KOPT-K1 (cell line): ENCODE data around the gene SLC23A2.
A peak's percentile ranks its signal among the peaks of the same experiment; 100 is the strongest.

ENCODE experiments used
- H3K27ac ChIP-seq: fragments of 200-600 bp; sonication (generic); 2 replicates; pipeline ENCODE4 v1.5.1; 2016; ENCODE audit warnings: antibody characterized with exemption, mild to moderate bottlenecking, low read depth, low read length; ENCODE audit not compliant: poor library complexity, severe bottlenecking
- H3K36me3 ChIP-seq: fragments of 200-600 bp; sonication (generic); 2 replicates; pipeline ENCODE4 v1.5.1; 2017; ENCODE audit warnings: antibody characterized with exemption, mild to moderate bottlenecking, low read length, moderate library complexity; ENCODE audit not compliant: insufficient read depth
- H3K9me3 ChIP-seq: fragments of 200-600 bp; sonication (generic); 2 replicates; pipeline ENCODE4 v1.5.1; 2017; ENCODE audit warnings: antibody characterized with exemption, low read length, mild to moderate bottlenecking; ENCODE audit not compliant: insufficient read depth, poor library complexity, severe bottlenecking

Gene SLC23A2

DNA sequence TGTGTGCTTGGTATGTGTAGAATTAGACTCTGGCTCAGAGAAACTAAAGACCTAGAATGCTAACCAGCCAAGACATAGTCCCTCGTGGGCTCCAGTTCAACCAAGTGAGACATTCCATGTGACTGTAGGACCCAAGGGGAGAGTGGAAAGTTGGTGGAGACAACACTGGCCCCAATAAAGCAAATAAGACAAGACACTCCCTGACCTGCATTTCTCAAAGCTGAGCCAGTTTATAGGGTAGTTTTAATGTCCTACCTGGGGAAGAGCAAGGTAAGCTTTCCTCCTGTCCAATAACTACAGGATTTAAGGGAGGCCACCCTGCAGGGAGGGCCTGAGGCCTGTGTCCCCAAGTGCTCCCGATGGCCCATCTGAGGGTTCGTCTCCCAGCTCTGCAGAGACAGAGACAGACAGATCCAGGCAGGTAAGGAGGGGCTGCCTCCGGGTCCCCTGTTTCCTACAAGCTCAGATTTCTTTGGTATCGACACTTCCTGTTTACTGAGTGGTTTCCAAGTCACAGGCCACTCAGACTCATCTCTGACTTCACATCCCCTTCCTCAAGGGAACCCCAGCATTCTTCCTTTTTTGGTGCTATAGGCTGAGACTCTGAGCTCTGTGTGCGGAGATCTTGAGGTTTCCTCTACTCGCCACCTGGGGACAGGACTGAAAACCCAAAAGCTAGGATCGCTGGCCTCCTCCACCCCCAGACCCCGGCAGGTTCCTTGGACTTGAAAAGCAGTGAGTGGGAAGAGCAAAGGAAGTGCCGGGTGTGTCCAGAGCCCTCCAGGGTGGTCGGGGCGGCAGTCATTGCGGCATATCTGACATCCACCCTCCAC lies 187.2 kb downstream of the SLC23A2 start:
- H3K9me3 ChIP-seq: no peaks in the 10 kb centered on the region
- H3K27ac ChIP-seq: peak overlapping the region; percentile 65
- H3K36me3 ChIP-seq: peaks cover 9% of the 10 kb centered on the region

DNA sequence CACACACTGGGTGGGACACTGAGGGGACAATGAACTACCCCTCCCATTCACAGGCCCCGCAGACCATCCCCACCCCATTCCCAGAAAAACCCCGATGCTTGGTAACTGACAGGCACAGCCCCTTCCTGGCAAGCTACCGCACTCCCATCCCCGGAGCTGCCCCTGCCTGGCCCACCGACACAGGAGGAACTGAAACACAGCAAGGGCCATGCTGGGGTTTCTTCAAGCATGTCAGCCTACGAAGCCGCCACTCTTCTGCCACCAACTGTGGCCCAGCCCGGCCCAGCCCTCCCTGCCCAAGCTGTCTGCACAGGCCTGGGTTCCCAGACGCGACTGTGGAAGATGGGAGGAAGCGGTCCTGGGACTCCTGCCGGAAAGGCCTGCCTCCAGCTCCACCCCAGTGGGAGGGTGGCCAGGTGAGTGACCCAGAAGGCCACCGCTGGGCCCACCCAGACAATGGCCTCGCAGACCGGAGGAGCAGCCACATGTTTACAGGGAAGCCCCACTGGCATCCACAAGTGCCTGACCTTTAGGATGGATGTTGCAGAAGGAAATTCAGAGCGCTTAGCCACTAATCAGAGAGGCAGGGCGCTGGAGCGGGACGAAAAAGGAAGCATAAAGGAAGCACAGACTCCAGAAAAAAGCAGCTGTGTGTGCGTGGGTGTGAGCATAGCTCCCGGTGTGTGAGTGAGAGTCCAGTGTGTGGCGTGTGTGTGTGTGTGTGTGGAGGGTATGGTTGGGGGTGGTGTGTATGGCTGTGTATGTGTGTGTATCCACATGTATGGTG lies 188.0 kb downstream of the SLC23A2 start:
- Histone ChIP-seq H3K9me3 (no peaks in the 10 kb centered on the region), H3K36me3 (peaks cover 9% of the 10 kb centered on the region; the same call in 1 of the 2 replicates), H3K27ac (peak overlapping the region; percentile 65)

DNA sequence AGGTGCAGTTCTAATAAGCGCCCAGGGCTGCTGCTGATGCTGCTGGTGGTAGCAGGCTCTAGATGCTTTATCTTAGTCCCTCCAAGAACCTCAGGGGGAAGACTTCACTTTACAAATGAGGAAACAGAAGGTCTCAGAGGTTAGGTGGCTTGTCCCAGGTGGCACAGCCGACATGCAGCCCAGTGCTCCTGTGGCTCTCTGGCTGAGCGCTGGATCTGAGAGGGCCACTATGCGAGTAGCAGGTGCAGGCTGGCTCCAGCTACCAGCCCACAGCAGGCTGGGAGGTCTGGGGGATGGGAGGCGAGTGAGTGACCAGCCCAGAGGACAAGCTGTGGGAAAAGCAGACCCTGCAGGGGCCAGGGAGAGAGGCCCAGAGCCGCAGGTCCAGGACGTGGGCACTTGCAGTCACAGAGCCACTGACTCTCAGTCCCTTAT lies 188.7 kb downstream of the SLC23A2 start:
- peaks cover 7% of the 10 kb centered on the region; the same call in 1 of the 2 replicates for H3K36me3 ChIP-seq
- peak overlapping the region; percentile 65 for H3K27ac ChIP-seq
- no peaks in the 10 kb centered on the region for H3K9me3 ChIP-seq

DNA sequence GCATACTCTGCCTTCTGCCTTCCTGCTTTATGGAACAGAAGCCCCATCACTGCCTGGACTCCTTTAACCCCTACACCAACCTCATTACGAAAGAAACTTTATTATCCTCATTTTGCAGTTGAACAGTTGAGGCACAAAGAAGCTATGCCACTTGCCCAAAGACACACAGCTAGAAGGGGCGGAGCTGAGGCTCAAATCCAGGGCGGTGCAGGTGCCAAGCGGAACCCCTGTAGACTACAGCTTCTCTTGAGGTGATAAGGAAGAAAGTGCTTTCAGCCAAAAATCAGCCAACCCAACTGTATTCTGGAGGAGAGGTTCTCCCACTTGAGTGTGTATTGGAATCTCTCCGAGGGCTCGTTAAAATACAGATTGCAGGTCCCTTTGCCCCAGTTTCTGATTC lies 189.1 kb downstream of the SLC23A2 start:
- Histone ChIP-seq H3K36me3 (peaks cover 2% of the 10 kb centered on the region; the same call in 1 of the 2 replicates), H3K9me3 (no peaks in the 10 kb centered on the region), H3K27ac (peak overlapping the region; percentile 65)

DNA sequence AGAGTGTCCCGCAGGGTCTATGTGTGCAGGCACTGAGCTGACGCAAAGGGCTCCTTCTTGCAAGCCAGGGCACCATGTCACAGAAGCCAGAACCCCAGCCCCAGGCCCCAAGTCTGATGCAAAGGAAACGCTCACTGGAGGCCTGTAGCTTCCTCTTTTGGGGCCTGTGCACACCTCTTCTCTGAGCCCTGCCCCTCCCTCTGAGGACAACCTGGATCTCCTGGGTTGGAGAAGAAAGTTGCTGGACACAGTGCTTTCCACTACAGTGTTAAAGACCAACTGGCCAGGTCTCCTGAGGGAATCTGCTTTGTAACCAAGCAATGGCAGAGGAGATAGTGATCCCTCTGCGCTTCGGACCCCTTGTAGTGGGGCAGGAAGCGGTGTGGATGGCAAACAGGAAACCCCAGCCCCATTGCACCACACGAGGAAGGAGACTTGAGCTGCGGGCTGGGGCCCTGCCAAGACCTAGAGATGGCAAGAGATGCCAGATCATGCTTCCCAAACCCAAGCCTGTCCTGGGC lies 189.6 kb downstream of the SLC23A2 start:
- Histone ChIP-seq H3K27ac (peak overlapping the region; percentile 65), H3K9me3 (no peaks in the 10 kb centered on the region), H3K36me3 (no peaks in the 10 kb centered on the region; the same call in 1 of the 2 replicates)

DNA sequence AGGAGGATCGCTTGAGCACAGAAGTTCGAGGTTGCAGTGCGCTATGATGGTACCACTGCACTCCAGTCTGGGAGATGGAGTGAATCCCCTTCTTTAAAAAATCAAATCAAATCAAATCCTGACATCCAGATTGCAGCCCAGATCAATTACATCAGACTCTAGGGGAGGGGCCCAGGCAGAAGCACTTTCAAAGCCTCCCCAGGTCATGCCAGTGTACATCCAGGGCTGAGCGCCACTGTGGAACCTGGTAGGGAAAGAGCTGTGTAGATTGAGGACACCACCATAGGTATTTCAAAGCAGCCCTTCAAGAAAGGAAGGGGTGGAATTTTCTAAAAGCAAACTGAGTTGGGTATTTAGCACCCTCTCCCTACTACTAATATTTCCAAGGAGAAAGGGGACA lies 190.1 kb downstream of the SLC23A2 start:
- no peaks in the 10 kb centered on the region; the same call in 1 of the 2 replicates for H3K36me3 ChIP-seq
- no peaks in the 10 kb centered on the region for H3K9me3 ChIP-seq
- peak overlapping the region; percentile 65 for H3K27ac ChIP-seq

DNA sequence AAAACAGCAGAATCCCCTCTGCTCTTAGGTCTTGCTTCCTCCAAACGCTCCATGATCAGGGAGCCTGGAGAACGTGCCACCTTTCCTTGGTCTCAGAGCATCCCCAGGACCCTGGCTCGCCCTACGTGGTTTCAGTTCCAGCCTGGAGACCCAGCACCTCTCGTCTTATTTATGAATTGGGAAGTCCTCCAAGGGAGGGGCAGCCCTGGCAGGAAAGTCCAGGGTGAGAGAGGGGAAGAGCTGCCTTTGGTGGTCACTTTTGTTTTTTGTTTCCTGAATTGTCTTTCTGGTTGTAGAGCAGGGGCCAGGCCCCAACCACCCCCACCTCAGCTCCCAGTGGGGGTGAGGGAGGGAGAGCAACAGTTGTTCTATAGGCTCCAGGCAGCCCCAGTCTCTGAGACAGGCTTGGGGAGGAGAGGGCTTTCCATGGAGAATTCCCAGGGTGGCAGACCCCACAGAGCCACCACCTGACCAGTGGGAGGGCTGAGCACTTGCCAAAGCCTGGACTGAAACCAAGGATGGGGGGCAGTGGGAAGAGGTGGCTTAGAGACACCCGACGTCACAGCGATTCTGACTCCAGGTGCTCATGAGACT lies 190.8 kb downstream of the SLC23A2 start:
- peak overlapping the region; percentile 65 for H3K27ac ChIP-seq
- no peaks in the 10 kb centered on the region; the same call in none of the 2 replicates for H3K36me3 ChIP-seq
- H3K9me3 ChIP-seq: no peaks in the 10 kb centered on the region

DNA sequence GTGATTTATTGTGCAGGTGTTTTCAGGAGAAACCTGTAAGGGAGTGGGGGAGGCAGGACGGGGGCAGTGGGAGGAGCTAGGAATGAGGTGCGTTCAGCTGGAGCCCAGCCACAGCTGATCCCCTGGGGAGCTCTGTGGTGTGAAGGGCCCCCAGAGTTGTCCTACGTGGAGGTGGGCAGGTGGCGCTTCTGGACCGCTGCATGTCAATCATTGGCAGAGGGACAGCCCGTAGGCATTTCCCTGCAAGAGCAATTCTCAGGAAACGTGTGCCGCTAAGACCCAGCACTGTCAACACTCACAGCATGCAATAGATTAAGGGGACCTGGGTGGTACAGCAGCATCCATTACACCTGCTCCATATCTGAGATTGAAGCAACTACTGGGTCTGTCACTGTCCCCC lies 191.6 kb downstream of the SLC23A2 start:
- Histone ChIP-seq H3K27ac (peak overlapping the region; percentile 7), H3K9me3 (no peaks in the 10 kb centered on the region), H3K36me3 (peaks cover 3% of the 10 kb centered on the region)

GRCh38 chr20:4808872-4809271 lies 192.4 kb downstream of the SLC23A2 start:
- no peaks in the 10 kb centered on the region for H3K9me3 ChIP-seq
- no peak overlapping the region for H3K27ac ChIP-seq
- peaks cover 7% of the 10 kb centered on the region for H3K36me3 ChIP-seq

DNA sequence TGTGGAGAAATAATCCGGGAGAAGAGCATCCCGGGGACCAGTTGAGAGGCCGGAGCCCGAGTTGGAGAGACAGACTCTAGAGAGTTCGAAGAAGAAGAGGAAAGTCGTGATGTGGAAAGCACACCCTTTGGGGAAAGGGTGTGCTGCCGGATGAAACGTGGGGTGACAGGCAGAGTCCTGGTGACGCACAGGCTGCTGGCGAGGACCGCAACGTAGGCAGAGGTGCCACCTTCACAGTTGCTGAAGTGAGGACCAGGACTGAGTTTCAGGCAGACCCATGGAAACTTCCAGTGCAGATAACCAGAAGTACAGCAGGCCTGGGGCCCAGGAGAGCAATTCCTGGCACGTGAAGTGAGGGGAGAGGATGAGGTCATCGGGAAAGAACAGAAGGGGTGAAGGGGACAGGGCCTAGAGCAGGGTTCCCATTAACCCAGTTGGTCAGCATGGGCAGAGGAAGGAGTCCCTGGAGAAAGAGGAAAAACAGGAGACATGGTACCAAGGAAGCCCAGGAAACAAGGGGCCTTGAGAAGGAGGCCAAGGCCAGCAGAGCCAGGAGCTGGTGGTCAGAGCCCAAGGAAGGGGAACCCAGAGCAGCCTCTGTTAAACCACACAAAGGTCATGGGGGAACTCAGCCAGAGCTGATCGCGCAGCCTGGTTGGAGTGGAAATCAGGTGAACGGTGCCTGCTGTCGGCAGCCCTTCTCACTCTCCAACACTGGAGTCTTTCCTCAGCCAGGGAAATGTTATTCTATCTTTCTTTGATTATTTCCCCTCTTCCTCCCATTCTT lies 195.5 kb downstream of the SLC23A2 start:
- H3K27ac ChIP-seq: no peak overlapping the region
- peaks cover 27% of the 10 kb centered on the region for H3K36me3 ChIP-seq
- H3K9me3 ChIP-seq: no peaks in the 10 kb centered on the region

- no peak overlapping the region for H3K27ac ChIP-seq
- peaks cover 59% of the 10 kb centered on the region for H3K36me3 ChIP-seq
- no peaks in the 10 kb centered on the region for H3K9me3 ChIP-seq
Observed at GRCh38 chr20:4802527-4802926, 198.8 kb downstream of the SLC23A2 start.
